Smooth muscle cell of trachea (primary cell): ENCODE data around the gene NAA60. TPM values are rescaled to one million over a fixed set of nuclear protein-coding genes. Genes with fewer than 3 reads are reported as not detected.

Experiments used
- total RNA-seq: library from RNA; depleted of rRNA; stranded (reverse); fragments of >200 nt; gene quantifications from 2 replicates; pipeline ENCODE4 v1.2.1, GENCODE V29; 2014

The NAA60 gene
- total RNA-seq, result 15.3 and 23.0 TPM in 2 replicates

DNA sequence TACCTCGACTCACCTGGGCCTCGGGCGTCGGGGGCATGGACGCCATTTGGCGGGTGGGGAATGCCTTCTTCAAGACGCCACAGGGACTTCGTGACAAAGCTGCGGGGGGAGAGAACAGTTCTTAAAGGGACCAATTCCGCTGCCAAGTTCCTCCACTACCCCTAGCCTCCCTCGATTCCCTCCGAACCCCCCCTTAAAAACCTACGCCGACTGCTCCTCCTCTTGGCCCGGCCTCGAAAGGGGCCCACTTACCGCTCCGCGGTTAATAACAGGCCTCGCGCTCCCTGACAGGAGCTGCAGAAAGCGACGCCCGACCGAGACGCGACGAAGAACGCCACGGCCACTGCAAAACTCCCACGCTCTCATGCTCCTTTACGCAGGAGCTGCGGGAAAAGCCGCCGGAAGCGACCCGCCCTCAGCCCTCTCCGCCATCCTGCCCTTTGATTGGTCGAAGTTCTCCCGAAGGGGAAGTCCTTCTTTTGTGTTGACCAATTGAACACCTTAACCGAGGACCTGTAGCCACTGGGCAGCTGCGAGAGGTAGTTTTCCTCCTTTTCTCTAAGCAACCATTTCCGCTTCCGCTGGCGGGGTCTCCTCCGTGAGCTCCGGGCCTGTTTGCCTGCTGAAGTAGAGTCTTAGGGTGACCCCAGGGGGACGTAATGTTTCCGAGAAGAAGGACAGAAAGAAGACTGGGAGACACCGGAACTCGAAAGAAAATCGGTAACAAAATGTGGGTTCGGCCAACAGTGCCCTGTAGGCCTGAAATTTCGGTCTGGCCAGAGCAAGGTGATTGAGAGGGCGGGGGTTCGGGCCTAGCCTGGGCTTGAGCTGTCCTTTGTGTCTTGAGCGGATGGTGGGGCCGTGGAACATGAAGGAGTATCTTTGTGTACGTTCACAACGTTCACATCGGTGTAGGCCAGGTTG lies at the start of gene NAA60, which contains the start of gene ZNF597:
NAA60 (plus strand) TSS at position 573 of the 924 bp plus-strand sequence. CDS start 32,548 bp downstream, outside the sequence.
ZNF597 (minus strand) TSS at position 397 of the 924 bp plus-strand sequence; CDS start at position 46, 351 bp downstream.

DNA sequence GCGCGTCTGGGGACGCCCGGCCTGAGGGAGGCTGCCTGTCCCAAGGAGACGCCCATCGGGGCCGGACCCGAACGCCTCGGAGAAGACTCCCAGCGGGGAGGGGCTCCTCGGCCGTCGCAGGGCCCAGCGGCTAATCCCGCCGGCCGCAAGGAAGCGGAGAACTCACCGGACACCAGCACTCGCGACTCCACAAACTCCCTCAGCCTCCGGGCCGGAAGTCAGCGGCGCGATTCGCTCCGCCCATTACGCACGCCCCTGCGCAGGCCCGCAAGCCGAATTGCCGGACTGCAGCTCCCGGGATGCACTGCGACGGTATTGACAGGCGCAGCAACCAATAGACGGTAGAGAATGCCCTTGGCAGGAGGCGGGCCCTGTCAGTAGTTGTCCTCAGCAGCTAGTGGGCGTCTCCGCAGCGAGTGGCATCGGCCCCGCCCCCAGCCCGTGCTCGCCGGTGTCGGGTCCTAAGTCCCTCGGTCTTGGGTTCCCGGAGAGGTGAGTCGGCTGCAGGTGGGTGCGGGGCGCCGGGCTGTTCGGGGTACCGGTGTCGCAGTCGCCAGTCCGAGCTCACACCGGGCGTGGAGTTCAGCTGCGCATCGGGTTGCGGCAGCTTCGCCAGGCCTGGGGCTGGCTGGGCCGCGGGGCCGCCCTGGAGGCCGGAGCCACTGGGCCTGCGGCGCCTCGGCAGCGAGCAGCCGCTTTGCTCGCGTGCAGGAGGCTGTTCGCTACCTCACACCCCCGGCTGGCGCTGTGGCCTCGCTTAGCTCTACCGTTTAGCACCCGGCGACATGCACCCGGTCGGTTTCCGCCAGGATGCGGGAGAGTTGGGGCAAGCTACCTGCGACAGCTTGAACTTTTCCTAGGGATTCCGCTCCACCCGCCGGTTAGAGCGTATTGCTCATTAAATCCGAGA lies 42.4 kb upstream of the NAA60 start, which contains the start of the genes ZNF174 and ZSCAN32:
ZNF174 (plus strand) TSS at position 437 of the 910 bp plus-strand sequence. CDS start 790 bp downstream, outside the sequence.
ZSCAN32 (minus strand) TSS at position 226 of the 910 bp plus-strand sequence. CDS start 3,447 bp downstream, outside the sequence.

DNA sequence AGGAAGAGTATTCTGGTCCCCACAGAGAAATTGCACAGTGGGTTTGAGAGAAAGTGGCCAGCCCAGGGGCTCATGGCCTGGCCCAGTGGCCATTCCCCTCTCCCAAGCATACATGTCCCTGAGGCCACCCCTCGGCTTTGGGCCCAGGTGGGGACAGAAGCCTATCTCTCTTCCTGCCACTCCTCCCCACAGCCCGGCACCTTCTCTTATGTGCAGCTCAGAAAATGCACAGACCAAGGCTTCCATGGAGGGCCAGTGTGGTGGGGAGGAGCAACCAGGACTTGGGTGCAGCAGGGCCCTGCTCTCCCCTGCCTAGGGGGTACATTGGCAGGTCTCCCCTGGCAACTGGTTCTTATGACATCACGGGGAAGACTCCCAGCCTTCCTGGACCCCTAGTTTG lies 51.7 kb downstream of the NAA60 start, which contains the start of gene C16orf90:
C16orf90 (minus strand) TSS at position 314 of the 400 bp plus-strand sequence; CDS start at position 246, 68 bp downstream.

Other genes starting within 250 kb of the NAA60 start
- gene ZNF200, start 208.5 kb upstream of the NAA60 start, total RNA-seq, result 8.6 and 9.6 TPM in 2 replicates
- under 0.01 and 0.15 TPM in 2 replicates for gene MEFV, start 187.0 kb upstream of the NAA60 start, total RNA-seq
- 49.9 and 53.9 TPM in 2 replicates for gene ZNF263, start 160.2 kb upstream of the NAA60 start, total RNA-seq
- gene TIGD7, start 138.2 kb upstream of the NAA60 start, total RNA-seq, result 4.2 and 6.0 TPM in 2 replicates
- gene ZNF75A, start 138.2 kb upstream of the NAA60 start, total RNA-seq, result 20.2 and 26.6 TPM in 2 replicates
- gene OR2C1, start 87.8 kb upstream of the NAA60 start, total RNA-seq, result 0.83 TPM in 1 of 2 replicates, not detected in the other
- 12.2 and 14.1 TPM in 2 replicates for gene ZSCAN32, start 42.7 kb upstream of the NAA60 start, total RNA-seq
- gene ZNF174, start 42.5 kb upstream of the NAA60 start, total RNA-seq, result 7.6 and 11.2 TPM in 2 replicates
- gene ZNF597, start 176 bp upstream of the NAA60 start, total RNA-seq, result 1.3 and 2.0 TPM in 2 replicates
- gene C16orf90, start 51.8 kb downstream of the NAA60 start, total RNA-seq, result not detected in 2 replicates
- gene CLUAP1, start 57.3 kb downstream of the NAA60 start, total RNA-seq, result 22.7 and 24.0 TPM in 2 replicates
- gene NLRC3, start 133.7 kb downstream of the NAA60 start, total RNA-seq, result 0.15 and 0.17 TPM in 2 replicates
- gene SLX4, start 167.9 kb downstream of the NAA60 start, total RNA-seq, result 5.8 and 6.7 TPM in 2 replicates
- 17.2 and 27.6 TPM in 2 replicates for gene DNASE1, start 211.0 kb downstream of the NAA60 start, total RNA-seq